GM21447 (cell line): ENCODE data around the gene FAM227A.

Source experiments
- ATAC-seq: cut with Tn5 transposase; IDR thresholded peaks from one replicate; pipeline ENCODE4 v1.9.1; 2021; ENCODE audit not compliant: unreplicated experiment

Gene FAM227A

GRCh38 chr22:38656256-38657044 lies at the start of gene FAM227A, which contains the start of gene CBY1:
Gene FAM227A (minus strand): TSS chr22:38656392. CDS start chr22:38650168, 6,224 bp downstream.
Gene CBY1 (plus strand): TSS chr22:38656638. CDS start chr22:38668055, 11,417 bp downstream.
- peak; percentile 76 for ATAC-seq

DNA sequence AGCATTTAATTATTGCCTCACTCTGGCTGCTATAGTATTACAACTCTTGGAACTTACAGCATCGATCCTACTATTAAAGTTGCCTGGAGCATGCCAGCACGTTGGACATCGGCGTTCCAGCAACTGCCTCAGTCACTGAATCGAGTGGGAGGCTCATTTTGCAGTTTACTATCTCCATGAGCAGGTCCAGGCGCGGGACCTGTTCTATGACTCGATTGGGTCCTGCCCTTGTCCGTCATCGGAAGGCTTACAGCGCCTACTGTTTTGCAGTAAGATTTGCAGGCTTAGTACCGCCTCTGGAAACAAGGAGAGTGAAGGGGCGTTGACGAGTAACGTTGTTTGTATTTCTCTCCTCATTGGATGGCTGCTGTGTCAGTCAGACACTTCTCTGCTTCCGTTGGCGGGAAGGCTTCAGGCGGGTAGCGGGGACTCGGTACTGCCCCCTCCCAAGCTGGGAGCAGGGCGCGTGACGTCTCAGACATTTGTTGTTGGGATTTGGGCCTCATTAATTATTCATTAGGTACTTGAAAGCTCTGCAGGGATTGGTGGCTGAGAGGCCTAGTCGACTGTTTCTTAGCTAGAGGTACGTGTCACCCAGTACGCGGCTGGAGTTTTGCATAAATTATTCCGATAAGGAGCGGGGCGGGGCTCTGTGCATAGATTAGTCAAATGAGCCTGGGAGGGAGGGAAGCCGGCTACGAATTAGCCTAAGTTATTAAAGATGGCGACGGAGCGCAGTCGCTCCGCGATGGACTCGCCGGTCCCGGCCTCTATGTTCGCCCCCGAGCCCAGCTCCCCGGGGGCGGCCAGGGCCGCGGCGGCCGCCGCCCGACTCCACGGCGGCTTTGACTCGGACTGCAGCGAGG lies 49.3 kb upstream of the FAM227A start, which contains the start of gene GTPBP1:
Gene GTPBP1, plus strand, starts transcription at position 710 of the 866 bp plus-strand sequence. Its CDS starts 12 bp downstream, at position 722.
- peak; percentile 70 for ATAC-seq

GRCh38 chr22:38704654-38705234 lies 48.6 kb upstream of the FAM227A start:
- ATAC-seq = no peak

DNA sequence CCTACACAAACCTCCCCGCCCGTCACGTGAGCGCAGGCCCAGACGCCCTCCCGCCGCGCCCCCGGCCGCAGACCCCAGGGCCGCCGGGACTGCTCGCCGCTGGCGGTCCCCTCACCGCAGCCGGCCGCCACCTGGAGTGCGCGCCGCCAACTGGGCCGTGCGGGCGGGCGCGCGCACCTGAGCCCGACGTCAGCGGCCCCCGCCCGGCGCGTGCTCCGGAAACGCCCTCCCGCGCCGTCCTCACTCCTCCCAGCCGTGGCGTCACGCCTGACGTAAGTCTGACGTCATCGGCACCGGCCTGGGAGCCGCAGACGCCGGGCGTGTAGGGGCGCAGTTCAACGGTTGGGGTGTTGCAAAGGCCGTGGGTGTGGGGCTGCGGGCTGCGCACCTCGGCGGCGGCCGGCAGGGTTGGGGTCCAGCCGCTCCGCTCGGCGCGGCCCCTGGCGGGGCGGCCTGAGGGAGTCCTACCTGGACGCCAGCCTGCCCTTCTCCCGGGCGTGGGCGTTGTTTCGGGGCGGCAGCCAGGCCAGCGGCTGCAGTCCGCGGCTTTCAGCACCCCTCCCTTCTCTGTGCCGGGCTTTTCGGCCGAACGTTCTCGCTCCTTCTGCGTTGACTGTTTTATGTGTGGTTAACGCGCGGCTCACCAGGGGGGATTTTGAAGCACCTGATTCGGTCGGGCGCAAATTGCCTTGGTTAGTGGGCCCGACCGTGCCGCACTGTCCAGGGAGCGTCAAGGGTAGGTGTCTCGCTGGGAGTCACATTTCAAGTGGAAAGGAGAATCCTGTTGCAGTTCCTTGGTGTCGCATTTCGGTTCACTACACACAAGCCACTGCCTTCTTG lies 44.8 kb upstream of the FAM227A start, which contains the start of gene JOSD1:
Gene JOSD1, minus strand, starts transcription at position 155 of the 840 bp plus-strand sequence. CDS start 956 bp downstream, outside the sequence.
- peak; percentile 23 for ATAC-seq

DNA sequence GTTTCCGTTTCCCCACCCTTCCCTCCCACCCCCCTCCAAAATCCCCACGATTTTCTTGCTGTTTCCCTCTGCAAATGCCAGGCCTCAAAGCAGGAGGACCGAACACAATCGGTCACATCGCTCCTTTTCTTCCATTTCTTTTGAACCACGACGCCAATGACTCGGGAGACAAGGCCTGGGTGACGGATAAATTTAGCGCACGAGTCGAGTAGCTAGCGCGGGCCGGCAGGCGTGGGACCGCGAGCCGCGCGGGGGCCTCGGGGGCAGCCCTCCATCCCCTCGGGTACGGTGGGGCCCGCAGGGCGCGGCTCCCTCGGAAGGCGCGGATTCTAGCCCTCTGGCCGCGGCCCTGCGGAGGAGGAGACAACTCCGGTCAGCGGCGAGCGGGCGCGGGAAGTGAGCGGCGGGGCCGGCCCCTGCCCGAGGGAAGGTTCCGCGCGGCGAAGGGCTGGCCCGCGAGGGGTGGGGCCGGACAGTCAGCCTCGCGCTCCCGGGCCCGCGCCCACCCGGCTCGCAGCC lies 44.1 kb upstream of the FAM227A start:
- peak; percentile 3 for ATAC-seq

DNA sequence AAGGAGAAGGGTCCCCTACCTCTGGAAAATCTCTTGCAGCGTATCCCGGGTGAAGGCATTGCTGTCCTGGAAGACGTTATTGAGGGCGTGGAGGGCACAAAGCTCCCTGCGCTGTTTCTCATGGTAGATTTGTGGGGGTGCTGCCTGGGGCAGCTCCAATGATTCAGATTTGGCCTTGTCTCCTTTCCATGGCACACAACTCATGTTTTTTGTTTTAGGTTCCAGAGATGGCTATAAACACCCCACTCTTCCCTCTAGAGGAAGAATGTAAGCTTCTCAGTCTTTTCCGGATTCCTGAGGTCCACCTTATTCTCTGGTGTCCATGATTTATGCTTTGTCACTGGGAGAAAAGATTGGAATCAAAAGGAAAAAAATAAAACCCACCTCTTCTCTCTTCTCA lies 43.6 kb upstream of the FAM227A start:
- ATAC-seq = no peak

- ATAC-seq = no peak
Measured at GRCh38 chr22:38699143-38699542, 43.0 kb upstream of the FAM227A start.

GRCh38 chr22:38698407-38699094 lies 42.4 kb upstream of the FAM227A start:
- no peak for ATAC-seq

- no peak for ATAC-seq
Measured at GRCh38 chr22:38697425-38698089, 41.4 kb upstream of the FAM227A start.

GRCh38 chr22:38696606-38697424 lies 40.6 kb upstream of the FAM227A start:
- no peak for ATAC-seq

DNA sequence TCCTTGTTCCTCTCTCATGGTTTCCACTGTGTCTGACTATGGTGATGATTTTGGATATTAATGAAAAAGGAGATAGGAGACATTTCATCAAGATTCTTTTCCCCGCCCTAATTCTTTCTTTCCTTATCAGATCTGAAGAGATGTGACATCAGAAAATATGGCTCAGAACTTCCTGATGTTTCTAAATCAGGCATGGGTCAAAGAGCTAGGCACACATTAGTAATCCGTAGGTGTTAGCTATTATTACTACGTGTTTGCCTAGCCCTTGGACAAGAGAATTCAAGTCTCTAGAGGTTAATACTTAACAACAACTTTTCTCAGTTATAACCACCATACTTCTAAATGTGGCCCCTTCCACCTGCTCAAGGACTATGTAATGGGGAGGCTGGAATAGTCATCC lies 38.7 kb upstream of the FAM227A start:
- no peak for ATAC-seq

DNA sequence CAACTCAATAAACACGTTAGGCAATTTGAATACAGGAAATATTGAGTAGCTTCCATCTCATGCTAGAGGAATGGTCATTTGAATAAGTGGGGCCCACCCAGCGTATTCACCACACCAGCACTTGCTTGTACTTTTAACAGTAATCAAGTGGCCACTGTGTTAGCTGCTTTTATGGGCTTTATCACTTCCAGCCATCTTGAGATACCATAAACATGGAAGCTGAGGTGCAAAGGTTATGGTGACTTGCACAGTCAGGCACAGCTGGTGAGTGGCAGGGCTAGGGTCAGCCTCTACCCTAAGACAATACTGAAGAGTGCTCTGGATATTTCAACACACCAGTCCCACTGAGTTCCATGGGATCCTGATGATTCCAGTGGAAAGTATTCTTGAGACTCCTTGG lies 37.9 kb upstream of the FAM227A start:
- ATAC-seq = no peak

- ATAC-seq = no peak
Measured at GRCh38 chr22:38689651-38690050, 33.5 kb upstream of the FAM227A start.

DNA sequence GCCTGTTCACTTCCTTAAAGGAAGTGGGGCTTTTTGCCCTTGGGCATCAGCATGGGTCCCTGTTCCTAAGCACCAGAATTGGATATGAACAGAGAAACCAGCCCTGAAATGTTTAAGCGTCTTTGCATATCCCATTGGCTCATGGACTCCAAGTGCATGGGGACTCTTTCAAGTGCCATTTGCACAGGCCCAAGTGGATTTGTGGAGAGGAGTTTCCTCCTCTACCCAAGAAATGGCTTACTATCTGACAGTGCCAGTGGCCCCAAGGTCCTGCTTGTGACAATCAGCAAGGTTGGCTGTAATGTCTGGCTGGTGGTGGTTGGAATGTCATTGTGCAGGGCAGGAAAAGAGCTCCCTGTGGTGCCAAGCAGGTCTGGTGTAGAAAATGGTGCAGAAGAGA lies 29.6 kb upstream of the FAM227A start:
- ATAC-seq = no peak

DNA sequence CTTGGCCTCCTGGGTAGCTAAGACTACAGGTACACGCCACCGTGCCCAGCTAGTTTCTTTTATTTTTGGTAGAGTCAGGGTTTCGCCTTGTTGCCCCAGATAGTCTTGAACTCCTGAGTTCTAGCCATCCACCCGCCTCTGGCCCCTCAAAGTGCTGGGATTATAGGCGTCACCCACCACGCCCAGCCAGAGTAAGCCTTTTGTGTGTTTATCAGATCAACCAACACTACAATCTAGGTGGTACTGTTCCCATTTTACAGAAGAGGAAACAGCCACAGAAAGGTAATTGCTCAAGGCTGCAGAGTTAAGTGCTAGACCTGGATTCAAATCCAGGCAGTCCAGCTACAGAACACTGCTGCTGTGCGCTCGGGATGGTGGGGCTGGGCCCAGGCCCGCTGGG lies 28.7 kb upstream of the FAM227A start:
- ATAC-seq = no peak

DNA sequence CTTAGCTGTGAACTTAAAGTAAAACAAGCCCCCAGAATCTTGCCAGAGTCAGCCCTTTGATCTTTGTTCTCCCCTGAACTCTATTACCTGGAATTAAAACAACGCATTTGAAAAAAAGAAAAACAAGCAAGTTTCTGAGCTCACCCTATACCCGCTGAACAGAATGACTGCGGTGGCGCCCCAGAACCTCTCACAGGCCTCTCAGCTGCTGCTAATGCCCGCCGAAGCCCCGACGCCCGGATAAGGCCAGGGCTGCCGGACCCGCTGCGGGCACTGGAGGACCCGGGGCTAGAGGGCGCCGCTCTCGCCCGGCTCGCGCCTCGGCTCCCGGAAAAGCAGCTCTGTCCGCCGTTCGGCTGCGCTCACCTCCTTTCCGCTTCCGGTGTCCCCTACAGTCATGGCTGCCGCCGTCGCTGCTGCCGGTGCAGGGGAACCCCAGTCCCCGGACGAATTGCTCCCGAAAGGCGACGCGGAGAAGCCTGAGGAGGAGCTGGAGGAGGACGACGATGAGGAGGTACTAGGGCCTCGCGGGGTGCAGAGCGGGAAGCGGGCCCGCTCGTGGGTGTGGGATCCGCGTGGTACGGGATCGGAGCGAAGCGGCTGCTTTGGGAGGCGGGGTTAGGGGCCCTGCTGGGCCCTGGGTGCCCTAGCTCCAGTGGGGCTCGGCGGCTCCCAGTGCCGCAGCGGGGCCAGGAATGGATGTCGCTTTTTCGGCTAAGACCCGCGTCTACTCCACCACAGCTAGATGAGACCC lies 25.6 kb upstream of the FAM227A start, which contains the start of gene TOMM22:
Gene TOMM22, plus strand, starts transcription at position 376 of the 754 bp plus-strand sequence. Its CDS starts 22 bp downstream, at position 398.
- peak; percentile 90 for ATAC-seq

DNA sequence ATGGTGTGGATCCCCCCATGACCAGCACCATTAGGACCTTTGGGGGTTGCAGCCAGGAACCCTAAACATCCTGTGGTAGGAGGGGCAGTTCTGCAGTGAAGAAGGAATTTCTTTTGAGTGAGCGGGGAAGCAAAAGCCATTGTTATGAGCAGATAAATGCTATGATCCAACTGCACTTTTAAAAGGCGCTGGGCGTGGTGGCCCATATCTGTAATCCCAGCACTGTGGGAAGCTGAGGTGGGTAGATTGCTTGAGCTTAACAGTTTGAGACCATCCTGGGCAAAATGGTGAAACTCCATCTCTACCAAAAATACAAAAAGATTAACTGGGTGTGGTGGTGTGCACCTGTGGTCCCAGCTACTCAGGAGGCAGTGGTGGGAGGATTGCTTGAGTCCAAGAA lies 19.6 kb upstream of the FAM227A start:
- ATAC-seq = no peak
